ENCODE results near the gene NDUFB6.

GRCh38 chr9:32587901-32588300 lies 14.9 kb upstream of the NDUFB6 start:
- TF ChIP-seq REST (IDR thresholded peaks at IDR 0.05) (no peak), CTCF (IDR thresholded peaks at IDR 0.05; ENCODE audit: low read depth, low read length, missing input control) (no peak), YY1 (IDR thresholded peaks at IDR 0.05) (no peak), GABPA (IDR thresholded peaks at IDR 0.05 in 1 of 2, conservative IDR thresholded peaks at IDR 0.05 in 1 of 2) (no peak), SP1 (IDR thresholded peaks at IDR 0.05) (no peak)
